Activated CD4-positive, CD25-positive, alpha-beta regulatory T cell (primary cell): ENCODE results near the gene ITPRID2.
"Not testable (repeated sequence)": the region's sequence is repeated elsewhere in the genome, so short reads cannot be mapped to it uniquely, and the experiment has no call there.

Experiments
- DNase-seq, 4 experiments: peaks; one replicate each; lab custom pipeline; 2025; lab: John Stamatoyannopoulos, UW

The ITPRID2 gene

GRCh38 chr2:181916726-181917718 lies 25.5 kb downstream of the ITPRID2 start:
- DNase-seq: no peak

DNA sequence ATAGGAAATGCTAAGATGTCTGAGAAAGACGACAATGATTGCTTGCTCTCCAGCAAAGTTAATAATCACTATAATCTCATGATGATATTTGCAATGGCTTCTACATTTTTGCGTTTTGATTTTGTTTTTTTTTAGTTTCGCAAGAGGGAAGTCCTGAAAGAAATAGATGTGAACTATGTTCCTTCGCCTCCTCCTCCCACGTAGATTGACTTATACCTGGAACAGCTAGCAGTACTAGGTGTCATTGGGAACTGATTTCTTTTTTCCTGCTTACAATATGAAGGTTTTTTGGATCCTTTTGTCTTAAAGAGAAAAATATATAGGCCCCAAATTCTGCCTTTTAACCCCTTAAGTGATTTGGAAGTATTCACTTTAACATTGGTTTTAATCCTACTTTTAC lies 26.7 kb downstream of the ITPRID2 start:
- no peak for DNase-seq

DNA sequence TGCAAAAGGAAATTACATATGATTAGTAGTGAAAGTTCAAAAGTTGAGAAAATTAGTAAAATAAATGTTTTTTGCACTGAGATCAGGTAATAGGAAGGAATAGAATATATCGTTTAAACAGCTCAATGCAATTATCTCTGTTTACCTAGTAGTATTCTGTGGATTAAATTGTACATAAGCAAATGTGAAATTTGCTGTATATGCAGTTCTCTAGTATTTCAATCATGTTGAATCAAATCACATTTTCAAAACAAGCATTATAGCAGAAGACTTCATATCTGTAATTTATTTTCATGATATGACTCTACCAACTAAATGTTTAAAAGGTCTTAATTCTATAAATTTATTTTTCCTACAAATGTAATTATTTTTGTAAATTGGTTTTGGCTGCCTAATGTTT lies 31.6 kb downstream of the ITPRID2 start:
- DNase-seq: no peak

DNA sequence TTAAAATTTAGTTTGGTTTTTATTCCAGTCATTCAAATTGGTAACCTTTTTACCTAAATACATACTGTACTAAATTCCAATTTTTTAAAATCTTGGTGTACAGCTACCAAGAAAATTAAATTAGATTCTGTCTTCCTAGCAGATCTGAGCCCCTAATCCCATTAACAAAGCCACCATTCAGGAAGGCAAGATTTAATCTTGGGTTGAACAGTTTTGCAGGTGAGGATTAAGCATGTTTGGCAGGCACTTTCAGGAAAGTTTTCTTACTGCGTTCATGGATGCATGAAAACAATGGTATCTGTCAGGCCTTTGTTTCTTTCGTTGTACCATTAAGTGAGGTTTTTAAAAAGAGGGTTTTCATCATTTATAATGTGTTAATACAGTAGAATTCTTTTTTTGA lies 32.8 kb downstream of the ITPRID2 start:
- DNase-seq: no peak

DNA sequence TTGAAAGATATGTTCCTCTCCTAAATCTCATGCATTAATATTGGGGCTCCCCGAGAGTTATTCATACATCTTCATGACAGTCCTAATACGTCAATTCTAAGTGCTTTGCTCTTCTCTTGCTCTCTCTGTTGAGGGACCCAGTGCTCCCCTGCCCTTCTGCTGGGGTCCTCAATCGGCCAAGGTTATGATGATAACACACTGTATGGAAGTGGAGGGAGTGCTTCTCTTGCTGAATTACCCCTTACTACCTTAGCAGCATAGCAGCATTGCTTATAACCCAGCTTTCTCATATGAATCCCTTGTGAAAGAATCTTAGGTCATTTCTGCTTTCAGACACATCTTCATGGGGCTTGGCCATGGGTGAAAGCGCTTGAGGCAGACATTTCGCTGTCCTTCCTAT lies 43.2 kb downstream of the ITPRID2 start:
- DNase-seq: no peak

DNA sequence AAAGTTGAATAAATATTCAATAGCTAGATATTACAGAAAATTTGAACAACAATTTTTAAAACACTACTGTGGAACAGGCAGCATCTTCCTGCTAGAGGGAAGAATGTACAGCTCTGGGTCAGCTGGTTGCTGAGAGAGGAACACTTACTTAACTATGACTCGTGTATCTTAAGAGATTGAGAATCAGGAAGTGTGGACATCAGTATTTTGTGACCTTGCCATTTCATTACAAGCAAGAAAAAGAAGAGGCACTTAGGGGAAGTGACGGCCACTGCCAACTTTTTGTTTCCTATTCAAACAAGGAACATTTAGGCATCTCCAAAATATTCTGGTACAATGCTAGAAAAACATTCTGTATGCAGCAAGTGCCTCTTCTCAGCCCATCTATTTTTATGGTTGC lies 45.9 kb downstream of the ITPRID2 start:
- no peak for DNase-seq

DNA sequence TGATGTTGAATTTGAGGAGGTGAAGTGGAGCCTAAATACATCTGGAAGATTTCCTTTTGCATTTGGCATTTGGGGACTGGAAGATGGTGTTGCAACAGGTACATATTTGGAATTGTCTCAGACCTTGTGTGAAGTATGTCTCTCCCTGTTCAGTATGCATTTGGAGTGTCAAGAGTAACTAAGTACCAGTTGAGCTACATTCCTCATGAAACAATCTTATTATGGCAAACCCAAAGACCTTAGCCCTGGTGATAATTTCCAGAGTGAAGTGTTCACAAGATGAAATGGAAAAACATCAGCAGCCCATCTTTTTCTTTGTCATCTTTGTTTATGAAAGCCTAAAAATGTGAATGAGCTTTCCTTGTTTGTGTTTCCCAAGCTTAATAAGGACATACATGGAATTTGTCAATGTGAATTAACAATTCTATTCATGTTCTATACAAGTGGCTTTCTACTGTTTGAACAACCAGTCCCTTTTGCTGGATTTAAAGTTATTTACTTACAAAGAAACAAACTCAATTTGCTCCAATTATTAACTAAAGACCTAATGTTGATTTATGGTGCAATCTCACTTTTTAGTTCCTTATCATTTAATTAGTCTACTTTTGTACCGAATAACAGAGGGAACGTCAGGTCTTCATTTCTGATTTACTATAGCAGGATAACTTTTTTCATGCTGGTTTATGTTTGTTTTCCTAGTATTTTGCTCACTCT lies 52.0 kb downstream of the ITPRID2 start:
- no peak for DNase-seq

GRCh38 chr2:181944164-181944913 lies 52.8 kb downstream of the ITPRID2 start:
- DNase-seq: no peak

DNA sequence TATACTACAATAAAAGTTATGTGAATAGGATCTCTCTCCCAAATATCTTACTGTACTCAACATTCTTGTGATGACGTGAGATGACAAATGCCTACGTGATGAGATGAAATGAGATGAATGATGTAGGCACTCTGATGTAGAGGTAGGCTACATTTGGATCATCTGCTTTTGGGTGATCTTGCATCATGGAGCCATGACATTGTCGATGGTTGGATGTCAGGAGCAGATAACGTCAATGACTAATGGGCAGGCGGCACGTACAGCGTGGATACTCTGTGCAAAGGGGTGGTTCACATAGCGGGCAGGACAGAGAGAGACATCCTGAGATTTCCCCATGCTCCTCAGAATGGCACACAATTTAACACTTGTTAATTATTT lies 53.4 kb downstream of the ITPRID2 start:
- DNase-seq: no peak

DNA sequence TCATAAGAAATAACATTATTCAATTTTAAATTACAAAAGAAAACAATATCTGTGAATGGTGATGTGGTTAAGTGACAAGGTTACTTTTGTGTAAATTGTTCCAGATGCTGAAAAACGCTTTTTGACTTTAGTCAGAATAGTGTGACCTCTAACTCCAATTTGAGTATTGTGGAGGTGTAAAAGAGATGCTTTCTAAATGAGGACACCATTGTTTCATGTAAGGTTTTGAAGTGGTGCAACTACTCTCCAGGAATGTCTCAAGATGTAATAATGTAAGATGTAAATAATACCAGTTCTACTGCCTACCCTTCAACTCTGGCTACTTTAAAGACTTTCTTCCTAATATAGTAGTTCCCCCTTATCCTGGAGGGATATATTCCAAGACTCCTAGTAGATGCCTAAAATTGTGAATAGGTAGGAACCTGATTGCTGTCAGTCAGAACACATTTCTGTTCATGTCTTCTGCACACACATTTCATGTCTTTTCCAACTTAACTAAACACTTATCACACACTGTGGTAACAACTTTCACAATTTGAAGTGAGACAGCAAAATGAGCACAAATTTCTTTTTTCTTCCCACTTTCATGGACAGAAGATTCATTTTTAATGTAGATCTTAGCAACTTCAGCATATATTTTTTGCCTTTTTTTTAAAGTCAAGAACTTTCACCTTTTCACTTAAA lies 55.1 kb downstream of the ITPRID2 start:
- DNase-seq: no peak

- no peak for DNase-seq
These were observed 55.7 kb downstream of the ITPRID2 start for GRCh38 chr2:181947273-181947672.

- no peak for DNase-seq
These were observed 56.7 kb downstream of the ITPRID2 start for GRCh38 chr2:181948227-181948626.

- DNase-seq: no peak
These were observed 57.5 kb downstream of the ITPRID2 start for GRCh38 chr2:181949047-181949446.

DNA sequence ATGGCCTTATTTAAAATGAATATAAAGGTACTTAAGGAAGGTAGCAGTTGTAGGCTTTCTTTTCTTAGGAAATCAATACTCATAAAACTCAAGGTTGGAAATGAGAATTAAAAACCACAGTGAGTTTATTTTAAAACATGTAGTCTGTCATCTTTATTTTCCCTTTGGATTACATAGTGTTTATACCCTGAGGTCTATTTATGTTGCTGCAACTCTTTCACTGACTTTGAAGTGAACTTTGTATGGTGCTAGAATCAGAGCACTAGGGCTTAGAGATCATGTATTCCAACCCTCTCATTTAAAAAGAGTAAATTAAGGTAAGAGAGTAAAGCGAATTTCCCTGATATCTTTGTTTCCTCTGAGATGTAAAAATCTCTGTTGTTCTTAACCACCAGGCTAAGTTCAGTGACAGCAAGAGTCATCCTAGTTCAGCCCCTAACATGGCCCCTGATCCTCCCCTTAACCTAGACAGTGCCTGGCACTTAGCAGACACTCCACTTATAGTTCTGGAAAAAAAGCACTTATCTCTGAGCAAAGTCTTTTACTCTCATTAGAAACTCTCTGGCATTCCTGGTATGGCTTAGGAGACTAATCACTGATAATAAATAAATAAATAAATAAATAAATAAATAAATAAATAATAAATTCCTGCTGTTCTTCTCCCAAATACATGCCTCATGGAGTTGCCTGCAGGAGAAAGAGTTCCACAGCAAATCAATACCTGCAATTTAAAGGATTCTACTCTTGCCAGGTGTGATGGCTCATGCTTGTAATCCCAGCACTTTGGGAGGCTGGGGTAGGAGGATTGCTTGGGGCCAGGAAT lies 61.1 kb downstream of the ITPRID2 start:
- DNase-seq: no peak

GRCh38 chr2:181953881-181954537 lies 62.5 kb downstream of the ITPRID2 start:
- DNase-seq: peak in 3 of 4 experiments; percentile 9 to 16 (median 12)

DNA sequence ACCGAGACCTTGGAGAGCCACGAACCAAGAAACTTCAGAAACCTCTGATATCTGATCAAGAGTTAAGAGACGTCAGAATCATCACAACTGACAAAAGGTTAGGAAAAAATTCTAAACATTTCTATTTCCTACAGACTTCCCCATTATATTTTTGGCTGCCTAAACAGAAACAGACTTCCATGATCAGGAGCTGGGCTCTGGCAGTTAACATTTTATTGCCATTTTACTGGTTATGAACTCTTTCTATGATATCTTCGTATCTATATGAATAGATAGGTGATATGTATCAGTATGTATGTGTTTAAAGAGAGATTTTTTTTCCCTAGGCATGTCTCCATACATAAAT lies 63.0 kb downstream of the ITPRID2 start:
- DNase-seq: no peak

DNA sequence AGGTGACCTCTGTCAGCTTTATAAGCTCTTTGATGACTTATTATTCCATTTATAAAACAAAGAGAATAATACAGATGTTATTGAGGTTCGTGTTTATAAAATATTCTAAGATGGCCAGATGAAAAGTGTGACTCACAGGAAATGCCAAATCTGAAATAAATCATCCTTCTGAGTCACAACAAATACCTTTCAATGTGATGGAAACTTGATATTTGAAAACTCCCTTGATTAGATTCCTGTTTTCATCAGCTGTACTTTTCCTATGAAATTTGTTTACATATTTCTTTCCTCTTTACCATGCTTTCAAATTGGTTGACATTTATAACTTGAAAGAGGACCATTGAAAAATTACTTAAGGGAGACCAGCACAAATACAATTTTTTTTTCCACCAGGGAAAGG lies 63.5 kb downstream of the ITPRID2 start:
- DNase-seq: no peak

- not testable (repeated sequence) for DNase-seq
These were observed 64.3 kb downstream of the ITPRID2 start for GRCh38 chr2:181955866-181956265.

DNA sequence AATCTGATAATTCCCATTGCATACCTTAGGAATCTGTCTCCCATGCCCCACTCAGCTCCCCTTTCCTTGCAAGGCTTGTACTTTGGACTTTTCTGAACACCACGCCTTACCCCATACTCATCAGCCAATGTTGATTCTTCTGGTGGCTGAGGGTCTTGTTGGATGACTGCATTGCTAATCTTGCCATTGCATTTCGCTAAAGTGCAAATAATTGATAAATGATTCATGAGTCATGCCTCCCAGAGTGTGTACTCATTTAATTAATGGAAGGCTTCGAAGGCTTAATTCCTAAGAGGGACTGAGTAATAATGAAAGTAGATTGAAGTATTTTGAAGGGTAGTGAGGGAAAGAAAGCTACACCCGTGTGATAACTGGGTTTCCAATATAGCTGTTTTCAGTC lies 66.1 kb downstream of the ITPRID2 start:
- no peak for DNase-seq

DNA sequence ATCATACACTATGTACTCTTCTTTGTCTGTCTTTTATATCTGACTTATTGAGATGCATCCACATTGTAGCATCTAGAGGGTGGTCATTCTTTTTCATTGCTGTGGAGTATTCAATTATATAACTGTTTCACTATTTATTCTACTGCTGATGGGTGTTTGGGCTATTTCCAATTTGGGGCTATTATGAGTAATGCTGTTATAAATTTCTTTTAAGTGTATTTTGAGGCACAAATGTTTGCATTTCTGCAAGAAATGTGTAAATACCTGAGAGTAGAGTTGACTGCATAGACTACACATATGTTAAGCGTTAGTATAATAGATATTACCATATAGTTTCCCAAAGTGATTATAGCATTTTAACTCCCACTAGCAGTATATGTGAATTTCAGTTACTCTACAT lies 67.2 kb downstream of the ITPRID2 start:
- no peak for DNase-seq

DNA sequence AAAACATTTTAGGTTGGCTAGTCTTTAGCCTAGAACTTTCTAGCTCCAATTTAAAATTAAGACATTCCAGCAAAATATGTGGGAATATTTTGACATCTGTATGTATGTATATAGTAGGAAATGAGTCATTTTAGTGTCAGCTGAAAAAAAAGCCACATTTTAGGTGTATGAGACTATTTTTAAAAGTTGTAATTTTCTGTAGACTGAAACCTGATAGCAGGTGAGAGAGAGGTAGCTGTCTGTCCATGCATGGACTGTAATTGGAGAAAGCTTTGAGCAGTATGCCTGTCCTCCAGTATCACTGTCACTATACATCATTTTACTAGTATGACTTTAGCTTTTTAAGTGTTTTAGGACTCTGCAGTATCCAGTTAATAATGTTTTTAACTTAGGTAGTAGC lies 68.0 kb downstream of the ITPRID2 start:
- DNase-seq: no peak
